Medulla oblongata (tissue), 1 donor: Measurements from ENCODE around the gene NMRK2.
"Not testable (repeated sequence)": the region's sequence is repeated elsewhere in the genome, so short reads cannot be mapped to it uniquely, and the experiment has no call there.

ENCODE experiments used
- DNase-seq: peaks from one replicate; pipeline ENCODE4 v3.0.0-alpha.2; 2015; ENCODE audit errors: extremely low spot score

The NMRK2 gene

GRCh38 chr19:3936506-3937442, 3.9 kb downstream of the NMRK2 start:
- no peak for DNase-seq

DNA sequence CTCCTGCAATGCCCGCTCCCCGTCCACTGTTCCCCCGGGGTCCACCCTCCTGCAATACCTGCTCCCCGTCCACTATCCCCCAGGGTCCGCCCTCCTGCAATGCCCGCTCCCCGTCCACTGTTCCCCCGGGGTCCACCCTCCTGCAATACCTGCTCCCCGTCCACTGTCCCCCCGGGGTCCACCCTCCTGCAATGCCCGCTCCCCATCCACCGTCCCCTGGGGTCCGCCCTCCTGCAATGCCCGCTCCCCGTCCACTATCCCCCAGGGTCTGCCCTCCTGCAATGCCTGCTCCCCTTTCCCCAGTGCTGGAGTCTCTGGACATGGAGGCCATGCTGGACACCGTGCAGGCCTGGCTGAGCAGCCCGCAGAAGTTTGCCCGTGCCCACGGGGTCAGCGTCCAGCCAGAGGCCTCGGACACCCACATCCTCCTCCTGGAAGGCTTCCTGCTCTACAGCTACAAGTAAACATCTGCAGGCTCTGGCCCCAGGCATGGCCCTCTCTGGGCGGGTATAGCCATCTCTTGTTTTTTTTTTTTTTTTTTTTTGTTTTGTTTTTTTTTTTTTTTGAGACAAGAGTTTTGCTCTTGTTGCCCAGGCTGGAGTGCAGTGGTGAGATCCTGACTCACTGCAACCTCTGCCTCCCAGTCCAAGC, 5.6 kb downstream of the NMRK2 start:
- not testable (repeated sequence) for DNase-seq

GRCh38 chr19:3942790-3943409, 10.0 kb downstream of the NMRK2 start:
- no peak for DNase-seq

- DNase-seq = no peak
Observed at GRCh38 chr19:3944018-3944721, 11.3 kb downstream of the NMRK2 start.

- no peak for DNase-seq
Observed at GRCh38 chr19:3945838-3946237, 13.0 kb downstream of the NMRK2 start.

- not testable (repeated sequence) for DNase-seq
Observed at GRCh38 chr19:3947316-3947933, 14.6 kb downstream of the NMRK2 start.

DNA sequence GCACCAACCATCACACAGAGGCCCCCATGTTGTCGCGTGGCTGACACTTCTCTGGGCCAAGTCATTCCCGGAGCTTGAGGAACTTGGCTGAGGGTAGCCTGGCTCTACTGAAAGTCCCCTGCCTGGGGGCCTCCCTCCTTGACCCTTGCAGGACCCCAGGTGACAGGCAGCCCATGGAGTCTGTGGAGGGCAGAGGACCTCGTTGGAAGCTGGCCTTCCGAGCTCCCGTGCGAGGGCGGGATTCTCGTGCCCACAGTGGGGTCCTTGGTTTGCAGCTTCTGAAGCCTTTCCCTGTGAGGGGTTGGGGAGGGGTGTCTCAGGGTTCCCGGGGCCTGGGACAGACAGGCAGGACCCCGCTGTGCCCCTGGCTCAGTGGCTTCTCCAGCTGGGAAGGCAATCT, 16.4 kb downstream of the NMRK2 start:
- DNase-seq = no peak

DNA sequence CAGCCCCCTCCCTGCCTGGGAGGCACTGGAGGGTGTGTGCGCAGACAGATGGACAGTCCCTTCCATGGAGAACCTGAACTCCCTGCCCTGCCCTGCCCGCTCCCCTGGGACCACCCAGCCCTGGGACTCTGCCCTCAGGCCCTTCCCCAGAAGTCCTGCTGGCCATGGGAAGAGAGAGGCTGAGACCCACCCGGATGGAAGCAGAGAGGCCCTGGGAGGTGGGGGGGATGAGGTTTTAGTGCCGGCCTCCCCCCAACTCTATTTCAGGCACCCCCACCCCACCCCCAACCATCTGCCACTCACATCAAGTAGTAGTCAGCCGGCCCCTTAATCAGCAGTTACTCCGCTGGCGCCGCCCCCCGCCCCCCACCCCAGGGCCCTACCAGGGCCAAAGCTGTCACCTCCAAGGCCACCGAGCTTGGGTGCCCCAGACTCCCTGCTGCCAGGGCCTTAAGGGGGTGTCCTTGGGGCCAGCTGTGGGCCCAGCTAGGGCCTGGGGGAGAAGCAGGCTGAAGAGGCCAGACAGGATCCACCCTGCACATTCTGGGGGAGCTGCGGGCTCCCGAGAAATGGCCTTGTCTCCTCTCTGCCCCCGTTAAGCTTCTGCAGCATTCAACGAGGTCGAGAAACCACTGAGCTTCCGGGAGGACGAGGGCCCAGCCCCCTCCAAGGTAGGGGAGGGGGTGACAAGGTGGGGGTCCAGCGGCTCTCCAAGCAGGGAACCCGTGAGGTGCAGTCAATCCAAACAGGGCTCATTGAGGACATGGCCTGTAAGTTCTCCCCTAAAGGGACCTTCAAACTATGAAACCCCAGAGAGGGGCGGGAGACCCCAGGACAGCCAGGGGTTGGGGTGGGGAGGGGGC, 17.4 kb downstream of the NMRK2 start:
- no peak for DNase-seq

GRCh38 chr19:3950871-3951861, 18.3 kb downstream of the NMRK2 start:
- DNase-seq = no peak

DNA sequence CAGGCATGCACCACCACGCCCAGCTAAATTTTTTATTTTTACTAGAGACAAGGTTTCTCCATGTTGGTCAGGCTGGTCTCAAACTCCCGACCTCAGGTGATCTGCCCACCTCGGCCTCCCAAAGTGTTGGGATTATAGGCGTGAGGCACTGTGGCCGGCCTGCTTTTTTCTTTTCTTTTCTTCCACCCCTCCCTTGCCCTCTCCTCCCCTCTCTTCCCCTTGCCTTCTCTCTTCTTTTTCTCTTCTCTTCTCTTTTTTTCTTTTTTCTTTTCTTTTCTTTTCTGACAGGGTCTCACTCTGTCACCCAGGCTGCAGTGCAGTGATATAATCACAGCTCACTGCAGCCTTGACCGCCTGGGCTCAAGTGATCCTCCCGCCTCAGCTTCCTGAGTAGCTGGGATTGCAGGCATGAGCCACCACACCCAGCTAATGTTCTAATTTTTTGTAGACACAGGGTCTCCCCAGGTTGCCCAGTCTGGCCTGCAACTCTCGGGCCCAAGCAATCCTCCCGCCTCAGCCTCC, 19.9 kb downstream of the NMRK2 start:
- DNase-seq = not testable (repeated sequence)

DNA sequence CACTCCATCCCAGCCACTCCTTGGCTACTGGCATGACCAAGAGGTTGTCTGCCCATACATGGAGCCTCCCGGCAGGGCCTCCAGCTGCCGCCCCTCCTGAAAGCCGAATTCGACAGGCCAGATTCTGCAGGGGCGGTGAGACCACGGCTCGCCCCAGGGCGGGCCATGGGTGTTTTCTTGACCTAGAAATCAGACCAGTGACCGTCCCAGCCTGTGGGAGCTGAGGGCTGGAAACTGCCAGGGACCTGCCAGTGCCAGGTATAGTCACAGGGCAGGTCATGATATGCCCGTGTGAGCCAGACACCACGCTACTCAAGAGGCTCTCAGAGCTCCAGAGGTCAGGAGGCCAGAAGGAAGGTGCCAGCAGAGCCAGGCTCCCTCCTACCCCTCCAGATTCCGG, 21.2 kb downstream of the NMRK2 start:
- DNase-seq = no peak

- not testable (repeated sequence) for DNase-seq
Observed at GRCh38 chr19:3955276-3955675, 22.4 kb downstream of the NMRK2 start.

- no peak for DNase-seq
Observed at GRCh38 chr19:3955688-3956087, 22.8 kb downstream of the NMRK2 start.

GRCh38 chr19:3958836-3959765, 26.2 kb downstream of the NMRK2 start:
- DNase-seq = no peak

GRCh38 chr19:3959766-3960131, 26.9 kb downstream of the NMRK2 start:
- DNase-seq = no peak

DNA sequence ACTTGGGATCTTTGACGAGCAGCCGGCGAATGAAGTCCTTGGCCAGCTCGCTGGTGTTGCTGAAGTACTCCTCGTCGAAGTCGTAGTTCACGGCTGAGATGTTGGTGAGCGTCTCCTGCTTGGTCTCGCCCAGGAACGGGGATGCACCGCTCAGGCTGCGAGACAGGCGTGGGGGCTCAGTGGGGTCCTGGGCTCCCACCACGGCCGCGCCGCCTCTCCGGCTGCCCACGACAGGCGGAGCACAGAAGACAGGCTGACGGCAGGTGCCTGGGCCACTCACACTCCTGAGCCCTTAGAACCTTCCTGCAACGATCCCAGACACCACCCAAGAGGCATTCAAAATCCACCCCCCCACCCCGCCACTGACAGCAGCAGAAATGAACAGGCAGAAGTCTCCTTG, 28.1 kb downstream of the NMRK2 start:
- DNase-seq = no peak

- no peak for DNase-seq
Observed at GRCh38 chr19:3963458-3964255, 30.8 kb downstream of the NMRK2 start.
